Cerebellar nuclear complex (tissue), 1 donor: ENCODE results near the gene CFAP68.
A peak's percentile ranks its signal among the peaks of the same experiment; 100 is the strongest.
"Not testable (repeated sequence)": the region's sequence is repeated elsewhere in the genome, so short reads cannot be mapped to it uniquely, and the experiment has no call there.

Experiments used
- DNase-seq, 2 experiments: peaks; one replicate each; lab custom pipeline; 2025; lab: John Stamatoyannopoulos, UW

The CFAP68 gene

DNA sequence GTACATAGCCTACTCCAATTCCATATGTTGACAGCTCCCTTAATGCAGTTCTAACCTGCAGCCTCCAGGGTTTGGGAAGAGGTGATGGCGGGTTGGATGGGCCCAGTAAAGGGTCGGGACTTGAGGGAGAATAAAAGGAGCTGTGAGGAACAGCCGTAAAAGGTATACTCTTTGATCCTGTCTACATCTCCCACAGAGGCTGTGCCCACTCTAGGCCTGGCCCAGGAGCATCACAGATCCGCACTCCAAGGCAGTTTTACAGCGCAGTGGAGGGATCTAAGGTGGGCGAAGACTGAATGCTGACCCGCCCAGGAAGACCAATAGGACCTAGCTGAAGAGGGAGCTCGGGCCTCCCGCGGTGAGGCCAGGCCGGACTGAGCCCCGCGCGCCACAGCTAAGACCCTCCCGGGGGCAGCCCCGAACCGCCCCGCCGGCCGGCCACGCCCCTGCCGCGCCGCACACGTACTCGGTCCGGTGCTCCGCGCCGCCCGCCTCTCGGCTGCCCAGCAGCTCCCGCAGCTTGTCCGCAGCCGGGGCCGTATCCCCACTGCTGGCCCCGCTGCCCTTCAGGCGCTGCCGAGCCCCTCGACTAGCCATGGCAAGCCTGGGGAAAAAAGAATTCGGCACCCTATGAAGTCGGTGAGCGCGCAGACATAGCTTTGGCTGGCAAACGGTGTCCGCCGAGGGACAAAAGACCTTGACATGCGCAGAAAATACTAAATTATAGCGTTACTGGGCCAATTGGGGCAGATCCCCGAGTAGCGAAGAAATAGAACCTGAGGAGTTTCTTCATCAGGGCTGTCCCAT, 8.3 kb upstream of the CFAP68 start, which contains the start of gene ALG9:
ALG9 (minus strand) TSS at position 696 of the 807 bp plus-strand sequence; CDS start at position 597, 99 bp downstream.
- DNase-seq = peak in 1 of 2 experiments; percentile 40

GRCh38 chr11:111871693-111872161, 7.6 kb upstream of the CFAP68 start:
- DNase-seq = no peak

DNA sequence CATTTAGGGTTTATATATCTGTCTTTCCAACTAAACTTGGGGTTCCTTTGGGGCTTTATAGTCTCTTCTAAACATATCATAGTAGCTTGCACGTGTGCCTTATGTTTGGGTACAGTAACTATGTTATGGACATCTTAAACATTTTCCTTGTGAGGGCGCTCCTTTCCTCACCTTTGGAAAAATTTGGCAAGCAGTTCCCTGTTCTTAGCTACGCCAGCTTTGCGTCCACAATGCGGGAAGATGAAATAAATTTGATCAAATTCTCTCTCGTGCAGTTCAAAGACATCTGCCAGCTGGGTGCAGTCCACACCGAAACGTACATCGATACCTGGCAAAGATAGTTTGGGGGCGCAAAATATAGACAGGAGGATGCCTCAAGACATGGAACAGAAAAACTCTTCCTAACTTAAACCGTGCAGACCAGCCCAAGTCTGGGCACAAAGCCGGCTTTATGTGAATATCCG, 924 bp upstream of the CFAP68 start:
- no peak for DNase-seq

- DNase-seq = no peak
Observed at GRCh38 chr11:111879637-111879960, 258 bp downstream of the CFAP68 start.

- DNase-seq = no peak
Observed at GRCh38 chr11:111882202-111882601, 2.9 kb downstream of the CFAP68 start.

DNA sequence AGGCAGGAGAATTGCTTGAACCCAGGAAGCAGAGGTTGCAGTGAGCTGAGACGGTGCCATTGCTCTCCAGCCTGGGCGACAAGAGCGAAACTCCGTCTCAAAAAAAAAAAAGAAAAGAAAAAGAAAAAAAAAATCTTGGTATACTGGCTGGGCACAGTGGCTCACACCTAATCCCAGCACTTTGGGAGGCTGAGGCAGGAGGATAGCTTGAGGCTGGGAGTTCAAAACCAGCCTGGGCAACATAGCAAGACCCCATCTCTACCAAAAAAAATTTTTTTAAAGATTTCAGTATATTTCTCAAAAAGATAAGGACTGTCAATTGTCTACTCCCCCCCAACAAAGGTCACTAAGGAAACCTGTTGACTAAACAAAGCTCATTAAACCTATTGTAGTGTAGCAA, 5.7 kb downstream of the CFAP68 start:
- DNase-seq = not testable (repeated sequence)

- no peak for DNase-seq
Observed at GRCh38 chr11:111886032-111886431, 6.7 kb downstream of the CFAP68 start.

GRCh38 chr11:111886844-111887243, 7.5 kb downstream of the CFAP68 start:
- DNase-seq = no peak

DNA sequence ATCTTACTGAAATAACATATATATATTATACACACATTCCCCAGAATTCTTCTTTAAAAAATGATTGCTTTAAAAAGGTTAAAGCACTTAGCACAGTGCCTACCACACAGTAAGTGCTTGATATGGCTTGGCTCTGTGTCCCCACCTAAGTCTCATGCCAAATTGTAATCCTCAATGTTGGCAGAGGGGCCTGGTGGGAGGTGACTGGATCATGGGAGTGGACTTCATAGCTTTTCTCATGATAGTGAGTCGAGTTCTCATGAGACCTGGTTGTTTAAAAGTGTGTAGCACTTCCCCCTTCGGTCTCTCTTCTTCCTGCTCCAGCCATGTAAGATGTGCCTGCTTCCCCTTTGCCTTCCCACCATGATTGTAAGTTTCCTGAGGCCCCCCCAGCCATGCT, 26.1 kb downstream of the CFAP68 start:
- no peak for DNase-seq

- no peak for DNase-seq
Observed at GRCh38 chr11:111906680-111907079, 27.3 kb downstream of the CFAP68 start.

GRCh38 chr11:111908639-111909305, 29.4 kb downstream of the CFAP68 start:
- no peak for DNase-seq

GRCh38 chr11:111909378-111909777, 30.0 kb downstream of the CFAP68 start:
- no peak for DNase-seq

DNA sequence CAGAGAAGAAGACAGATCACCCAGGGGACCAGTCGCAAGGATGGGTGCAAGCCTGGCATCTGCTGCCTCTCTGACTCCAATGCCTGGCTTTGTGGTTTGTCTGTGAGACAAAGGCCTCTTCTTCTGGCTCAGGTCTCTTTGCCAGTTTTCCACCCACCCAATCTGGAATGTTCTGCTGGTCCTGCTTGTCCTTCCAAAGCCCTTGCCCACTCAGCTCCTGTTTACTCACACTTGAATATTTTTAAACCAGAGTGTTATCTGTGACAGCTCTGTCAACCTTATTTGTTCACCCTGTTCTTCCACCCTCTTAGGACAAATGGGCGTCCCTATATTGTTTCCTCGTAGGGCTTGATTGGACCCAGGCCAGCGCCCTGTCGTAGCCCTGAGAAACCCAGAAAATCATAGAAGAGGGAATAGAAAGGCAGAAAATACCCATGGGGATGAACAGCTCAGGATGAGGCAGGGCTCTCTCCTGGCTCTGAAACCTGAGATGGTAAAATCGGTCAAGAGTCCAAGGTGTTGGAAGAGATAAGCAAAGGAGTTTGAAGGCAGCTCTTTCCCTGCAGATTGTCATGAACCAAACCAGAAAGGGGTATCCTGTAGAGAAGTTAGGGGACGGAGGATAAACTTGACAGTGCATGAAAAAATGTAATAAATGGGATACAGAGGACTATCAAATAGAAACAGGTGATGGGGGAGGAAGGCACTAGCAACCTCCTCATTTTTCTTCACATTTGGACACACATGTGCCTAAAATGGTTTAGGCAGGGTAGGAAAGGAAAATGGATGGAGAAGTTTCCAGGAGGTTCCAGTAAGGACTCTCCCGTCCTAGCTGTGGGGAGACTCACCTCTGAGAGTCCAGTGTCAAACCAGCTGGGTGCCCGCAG, 31.6 kb downstream of the CFAP68 start:
- DNase-seq = peak; percentile 23 to 34

DNA sequence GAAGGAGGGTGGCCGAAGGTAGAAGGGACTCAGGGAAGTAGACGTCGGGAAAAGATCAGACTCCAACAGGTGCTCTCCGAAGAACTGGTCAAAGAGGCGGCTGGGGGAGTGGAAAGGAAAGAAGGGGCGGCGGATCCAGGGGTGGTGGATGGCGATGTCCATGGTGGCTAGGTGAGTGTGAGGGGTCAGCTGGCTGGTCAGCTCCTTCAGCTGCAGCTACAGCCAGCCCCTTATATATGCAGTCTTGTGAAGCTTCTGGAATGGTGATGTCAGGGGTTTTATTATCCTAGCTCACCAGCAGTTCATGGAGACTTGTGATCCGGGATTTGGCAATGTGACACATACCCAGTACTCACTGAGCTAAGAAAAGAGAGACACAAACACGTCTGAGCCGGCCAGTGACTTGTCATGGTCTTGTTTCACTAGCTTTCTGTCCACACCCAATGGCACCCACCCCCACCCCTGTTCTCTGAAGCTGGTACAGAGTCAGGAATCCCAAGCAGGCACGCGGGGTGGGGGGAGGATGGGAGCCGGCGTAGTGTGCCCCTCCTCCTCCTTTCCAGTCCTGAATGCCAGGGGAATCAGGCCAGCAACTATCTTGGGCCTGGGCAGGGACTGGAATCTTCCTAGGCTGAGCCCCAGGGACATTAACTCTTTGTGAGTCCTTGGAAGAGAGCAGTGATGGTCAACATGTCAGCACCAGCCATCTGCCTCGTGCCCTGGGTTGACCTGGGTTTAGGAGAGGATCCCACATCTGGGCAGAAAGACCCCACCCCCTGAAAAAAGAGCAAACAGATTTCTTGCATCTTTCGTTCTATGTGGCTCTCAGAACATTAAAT, 32.4 kb downstream of the CFAP68 start, which contains the start of gene CRYAB:
CRYAB (minus strand) TSS at position 208 of the 839 bp plus-strand sequence; CDS start at position 162, 46 bp downstream.
- peak; percentile 78 to 87 for DNase-seq

GRCh38 chr11:111912535-111912934, 33.2 kb downstream of the CFAP68 start, which contains the start of gene HSPB2:
HSPB2 (plus strand) TSS chr11:111912734; CDS start chr11:111912830, 96 bp downstream.
- no peak for DNase-seq

DNA sequence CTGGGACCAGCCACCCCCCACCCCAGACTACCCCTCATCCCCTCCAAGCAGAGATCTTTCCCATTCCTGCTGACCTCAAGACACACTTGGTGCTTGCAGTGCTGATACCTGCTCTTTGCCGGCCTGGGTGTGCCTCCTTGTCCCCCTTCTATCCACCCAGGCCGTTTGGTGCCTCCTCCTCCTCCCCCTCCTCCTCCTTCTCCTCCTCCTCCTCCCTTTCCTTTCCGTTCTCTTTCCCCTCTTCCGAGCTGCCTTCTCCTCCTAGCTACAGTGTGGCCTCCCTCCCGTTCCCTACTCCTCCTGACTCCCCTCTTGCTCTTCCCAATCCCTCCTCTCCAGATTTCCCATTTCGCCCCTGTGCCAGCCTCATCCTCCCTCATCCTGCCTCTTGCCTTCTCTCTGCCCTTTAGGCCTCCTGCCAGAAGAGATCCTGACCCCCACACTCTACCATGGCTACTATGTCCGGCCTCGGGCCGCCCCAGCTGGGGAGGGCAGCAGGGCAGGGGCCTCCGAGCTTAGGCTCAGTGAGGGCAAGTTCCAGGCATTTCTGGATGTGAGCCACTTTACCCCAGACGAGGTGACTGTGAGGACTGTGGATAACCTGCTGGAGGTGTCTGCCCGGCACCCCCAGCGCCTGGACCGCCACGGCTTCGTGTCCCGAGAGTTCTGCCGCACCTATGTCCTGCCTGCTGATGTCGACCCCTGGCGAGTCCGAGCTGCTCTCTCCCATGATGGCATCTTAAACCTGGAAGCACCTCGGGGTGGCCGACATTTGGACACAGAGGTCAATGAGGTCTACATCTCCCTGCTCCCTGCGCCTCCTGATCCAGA, 33.9 kb downstream of the CFAP68 start:
- peak in 1 of 2 experiments; percentile 37 for DNase-seq

DNA sequence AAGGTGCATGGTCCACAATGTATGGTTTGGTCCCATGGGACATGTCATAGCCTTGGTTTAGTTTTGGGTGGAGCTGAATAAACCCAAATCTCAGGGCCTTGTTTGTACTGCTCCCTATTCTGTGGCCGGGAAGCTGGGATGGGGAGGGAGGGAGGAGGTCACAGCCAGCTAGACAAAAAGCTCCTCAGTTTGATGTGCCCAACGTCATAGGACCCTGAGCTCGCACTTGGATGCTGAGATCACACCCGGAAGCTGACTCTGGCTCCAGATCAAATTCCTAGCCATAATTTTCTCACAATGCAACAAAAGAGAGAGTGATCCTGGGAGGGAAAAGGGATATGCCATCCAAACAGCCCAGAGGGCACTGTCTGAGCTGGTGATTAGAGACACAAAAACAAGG, 34.7 kb downstream of the CFAP68 start:
- peak in 1 of 2 experiments; percentile 13 for DNase-seq

- DNase-seq = no peak
Observed at GRCh38 chr11:111916768-111917167, 37.4 kb downstream of the CFAP68 start.

DNA sequence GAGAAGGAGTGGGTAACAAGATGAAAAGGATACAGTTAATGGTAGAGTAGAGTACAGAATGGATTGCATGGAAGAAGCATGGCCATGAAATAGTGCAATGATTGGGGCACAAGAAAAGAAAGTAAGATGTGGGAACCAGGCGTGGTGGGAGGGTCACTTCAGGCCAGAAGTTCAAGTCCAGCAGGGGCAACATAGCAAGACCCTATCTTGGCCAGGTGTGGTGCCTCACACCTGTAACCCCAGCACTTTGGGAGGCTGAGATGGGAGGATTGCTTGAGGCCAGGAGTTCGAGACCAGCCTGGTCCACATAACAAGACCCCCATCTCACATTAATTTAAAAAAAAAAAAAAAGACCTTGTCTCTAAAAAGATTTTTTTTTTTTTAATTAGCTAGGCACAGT, 38.0 kb downstream of the CFAP68 start:
- no peak for DNase-seq

- DNase-seq = no peak
Observed at GRCh38 chr11:111917788-111918187, 38.4 kb downstream of the CFAP68 start.
